K562 (cell line): ENCODE data around the gene SLC17A1.

ENCODE experiments used
- CBX2 ChIP-seq: fragments of 200-600 bp; sonication (generic); IDR thresholded peaks from one replicate; pipeline ENCODE4 v1.6.1; 2012; ENCODE audit warnings: mild to moderate bottlenecking, low read length, inconsistent platforms; ENCODE audit not compliant: insufficient read depth, poor library complexity, severe bottlenecking
- CTCF ChIP-seq, 3 experiments: IDR thresholded peaks in 2 of 3; conservative IDR thresholded peaks in 1 of 3; 2 replicates each; pipeline ENCODE4 v1.5.1; 2011 to 2012; ENCODE audit warnings: low read length in 3 of 3, mild to moderate bottlenecking in 3 of 3, control low read depth in 2 of 3, improper control_type of control experiment in 1 of 3, inconsistent platforms in 1 of 3, low read depth in 1 of 3, mixed read lengths in 1 of 3, moderate library complexity in 1 of 3; ENCODE audit not compliant: insufficient read depth in 2 of 3
- ETV6 ChIP-seq, 3 experiments: fragments of 150-350 bp in 1 of 3; sonication (generic) in 1 of 3; formaldehyde crosslinking in 1 of 3; IDR thresholded peaks; 2 replicates each; pipeline versions ENCODE4 v1.6.1 to v1.8.0; 2014 to 2022; ENCODE audit warnings: borderline replicate concordance in 2 of 3, low read depth in 2 of 3, antibody characterized with exemption in 1 of 3, low read length in 1 of 3, mild to moderate bottlenecking in 1 of 3, missing genetic modification reagents in 1 of 3
- GTF3C2 ChIP-seq: IDR thresholded peaks from 3 replicates; pipeline ENCODE4 v1.6.1; 2011; ENCODE audit warnings: borderline replicate concordance, mild to moderate bottlenecking, moderate library complexity; ENCODE audit not compliant: insufficient read length; ENCODE audit errors: extremely low read depth
- HLTF ChIP-seq: fragments of 450-650 bp; IDR thresholded peaks from 2 replicates; pipeline ENCODE4 v1.6.1; 2016
- HOMEZ ChIP-seq: fragments of 250-450 bp; sonication (Bioruptor Pico); IDR thresholded peaks from 2 replicates; pipeline ENCODE4 v1.4.0; 2020; ENCODE audit warnings: mild to moderate bottlenecking, moderate library complexity
- JUND ChIP-seq, 2 experiments: IDR thresholded peaks; 2 replicates in 1 of 2; 3 replicates in 1 of 2; pipeline ENCODE4 v1.6.1; 2011; ENCODE audit warnings: borderline replicate concordance in 2 of 2, low read depth in 2 of 2, low read length in 2 of 2, improper control_type of control experiment in 1 of 2, missing biosample characterization in 1 of 2, missing genetic modification characterization in 1 of 2, missing genetic modification reagents in 1 of 2
- KLF1 ChIP-seq: fragments of 450-650 bp; IDR thresholded peaks from 2 replicates; pipeline ENCODE4 v1.6.1; 2016; ENCODE audit warnings: missing genetic modification characterization, missing compliant biosample characterization
- MAZ ChIP-seq, 2 experiments: fragments of 450-650 bp in 1 of 2; sonication (generic) in 1 of 2; formaldehyde crosslinking; IDR thresholded peaks in 1 of 2; conservative IDR thresholded peaks in 1 of 2; 2 replicates each; pipeline versions ENCODE4 v1.4.0 to v1.5.0; 2020; ENCODE audit warnings: mild to moderate bottlenecking in 1 of 2, missing genetic modification reagents in 1 of 2
- REST ChIP-seq, 2 experiments: fragments of 450-650 bp; formaldehyde crosslinking in 1 of 2; IDR thresholded peaks; 2 replicates each; pipeline versions ENCODE4 v1.4.0 to v1.6.1; 2014 to 2020; ENCODE audit warnings: mild to moderate bottlenecking in 2 of 2, borderline replicate concordance in 1 of 2, low read depth in 1 of 2
- SP2 ChIP-seq: IDR thresholded peaks from 2 replicates; pipeline ENCODE4 v1.6.1; 2011; ENCODE audit warnings: mild to moderate bottlenecking, low read depth, low read length, moderate library complexity; ENCODE audit not compliant: poor library complexity, severe bottlenecking; ENCODE audit errors: extremely low read depth
- ZSCAN29 ChIP-seq: fragments of 450-650 bp; IDR thresholded peaks from 2 replicates; pipeline ENCODE4 v1.6.1; 2017
- ZSCAN32 ChIP-seq: fragments of 450-650 bp; formaldehyde crosslinking; IDR thresholded peaks from 2 replicates; pipeline ENCODE4 v1.4.0; 2020; ENCODE audit warnings: mild to moderate bottlenecking, moderate library complexity
- TF ChIP-seq, protein P1 (sequence below), 2 experiments: fragments of 450-650 bp in 1 of 2; sonication (generic) in 1 of 2; formaldehyde crosslinking; conservative IDR thresholded peaks; 2 replicates each; pipeline versions ENCODE4 v1.4.0 to v1.8.1; 2020 to 2022; ENCODE audit warnings: mild to moderate bottlenecking in 1 of 2, missing genetic modification reagents in 1 of 2

DNA sequence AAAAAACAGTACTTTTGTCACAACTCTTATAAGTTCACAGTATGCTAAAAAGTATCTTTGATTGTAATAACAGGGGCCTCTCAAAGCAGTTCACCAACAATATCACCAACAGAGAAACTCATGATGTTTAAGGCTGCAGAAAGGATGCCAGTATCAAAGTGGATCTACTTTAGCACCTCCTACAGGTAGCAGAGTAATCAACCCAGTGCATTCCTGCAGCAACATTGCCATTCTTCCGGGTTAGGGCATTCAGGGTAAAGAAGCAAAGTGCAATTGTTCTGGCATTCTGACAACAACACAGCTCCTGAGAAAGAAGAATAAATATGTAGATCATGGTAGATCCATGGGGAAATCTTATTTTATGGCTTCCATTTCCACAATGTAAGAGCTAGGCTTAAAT is 84.9 kb downstream of the SLC17A1 start:
- TF ChIP-seq CTCF (IDR thresholded peaks at IDR 0.05 in 2 of 3, conservative IDR thresholded peaks at IDR 0.05 in 1 of 3; ENCODE audit: insufficient read depth in 2 of 3, low read depth in 1 of 3, low read length in 3 of 3) (peak in 2 of 3 experiments; percentile 17 to 23; a peak in 2 of 6 replicates), ETV6 (IDR thresholded peaks at IDR 0.05; ENCODE audit: borderline replicate concordance in 1 of 2, low read depth in 2 of 2, low read length in 1 of 2) (no peak), ETV6 (CRISPR knock-in tag; IDR thresholded peaks at IDR 0.05; ENCODE audit: borderline replicate concordance) (no peak), HOMEZ (no peak), MAZ (CRISPR knock-in tag; conservative IDR thresholded peaks at IDR 0.05 in 1 of 2, IDR thresholded peaks at IDR 0.05 in 1 of 2) (no peak), GTF3C2 (no peak), JUND (IDR thresholded peaks at IDR 0.05; ENCODE audit: borderline replicate concordance, low read depth, low read length) (no peak), JUND (tag; IDR thresholded peaks at IDR 0.05; ENCODE audit: borderline replicate concordance, low read depth, low read length) (no peak), SP2 (no peak), CBX2 (no peak), KLF1 (tag) (no peak), ZSCAN29 (no peak), REST (IDR thresholded peaks at IDR 0.05; ENCODE audit: borderline replicate concordance) (no peak), REST (CRISPR knock-in tag; IDR thresholded peaks at IDR 0.05; ENCODE audit: low read depth) (no peak), HLTF (no peak), ZSCAN32 (CRISPR knock-in tag) (no peak)
- TF ChIP-seq, protein P1, sequence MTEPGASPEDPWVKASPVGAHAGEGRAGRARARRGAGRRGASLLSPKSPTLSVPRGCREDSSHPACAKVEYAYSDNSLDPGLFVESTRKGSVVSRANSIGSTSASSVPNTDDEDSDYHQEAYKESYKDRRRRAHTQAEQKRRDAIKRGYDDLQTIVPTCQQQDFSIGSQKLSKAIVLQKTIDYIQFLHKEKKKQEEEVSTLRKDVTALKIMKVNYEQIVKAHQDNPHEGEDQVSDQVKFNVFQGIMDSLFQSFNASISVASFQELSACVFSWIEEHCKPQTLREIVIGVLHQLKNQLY (CRISPR knock-in tag; conservative IDR thresholded peaks at IDR 0.05) = no peak
